ENCODE measurements around the gene MARF1.

DNA sequence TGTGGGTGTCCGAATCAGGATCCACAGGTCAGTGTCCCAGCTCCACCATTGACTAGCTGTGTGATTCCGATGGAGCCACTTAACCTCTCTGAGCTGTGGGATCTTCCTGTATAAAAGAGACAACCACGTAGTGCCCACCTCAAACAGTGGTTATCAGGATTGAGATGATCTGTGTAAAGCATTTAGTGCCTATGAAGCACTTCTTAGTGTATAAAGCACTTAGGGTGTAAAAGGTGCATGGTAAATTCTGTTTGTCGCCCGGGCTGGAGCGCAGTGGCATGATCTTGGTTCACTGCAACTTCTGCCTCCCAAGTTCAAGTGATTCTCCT lies 95.2 kb downstream of the MARF1 start:
- TF ChIP-seq, protein P1, sequence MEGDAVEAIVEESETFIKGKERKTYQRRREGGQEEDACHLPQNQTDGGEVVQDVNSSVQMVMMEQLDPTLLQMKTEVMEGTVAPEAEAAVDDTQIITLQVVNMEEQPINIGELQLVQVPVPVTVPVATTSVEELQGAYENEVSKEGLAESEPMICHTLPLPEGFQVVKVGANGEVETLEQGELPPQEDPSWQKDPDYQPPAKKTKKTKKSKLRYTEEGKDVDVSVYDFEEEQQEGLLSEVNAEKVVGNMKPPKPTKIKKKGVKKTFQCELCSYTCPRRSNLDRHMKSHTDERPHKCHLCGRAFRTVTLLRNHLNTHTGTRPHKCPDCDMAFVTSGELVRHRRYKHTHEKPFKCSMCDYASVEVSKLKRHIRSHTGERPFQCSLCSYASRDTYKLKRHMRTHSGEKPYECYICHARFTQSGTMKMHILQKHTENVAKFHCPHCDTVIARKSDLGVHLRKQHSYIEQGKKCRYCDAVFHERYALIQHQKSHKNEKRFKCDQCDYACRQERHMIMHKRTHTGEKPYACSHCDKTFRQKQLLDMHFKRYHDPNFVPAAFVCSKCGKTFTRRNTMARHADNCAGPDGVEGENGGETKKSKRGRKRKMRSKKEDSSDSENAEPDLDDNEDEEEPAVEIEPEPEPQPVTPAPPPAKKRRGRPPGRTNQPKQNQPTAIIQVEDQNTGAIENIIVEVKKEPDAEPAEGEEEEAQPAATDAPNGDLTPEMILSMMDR (IDR thresholded peaks at IDR 0.05) = no peak
- no peak for TF ChIP-seq EZH2 (IDR thresholded peaks at IDR 0.05)
- TF ChIP-seq EZH2phosphoT487 (IDR thresholded peaks at IDR 0.05) = no peak

All from neural progenitor cell (in vitro differentiated cells).